Fibroblast of lung (primary cell): ENCODE measurements around the gene TRAF3.
"Not testable (repeated sequence)": the region's sequence is repeated elsewhere in the genome, so short reads cannot be mapped to it uniquely, and the experiment has no call there.

Experiments used
- EZH2 ChIP-seq: IDR thresholded peaks from 2 replicates; pipeline ENCODE4 v1.5.1; 2012; ENCODE audit warnings: low read length, control low read depth, mild to moderate bottlenecking; ENCODE audit errors: missing control alignments
- TF ChIP-seq, protein P1 (sequence below), 2 donors: IDR thresholded peaks in 1 of 2; conservative IDR thresholded peaks in 1 of 2; 1 replicate in 1 of 2; 2 replicates in 1 of 2; pipeline ENCODE4 v1.5.1; 2011 to 2012; ENCODE audit warnings: low read length in 2 of 2, control low read depth in 1 of 2, inconsistent platforms in 1 of 2, low read depth in 1 of 2, mild to moderate bottlenecking in 1 of 2

DNA sequence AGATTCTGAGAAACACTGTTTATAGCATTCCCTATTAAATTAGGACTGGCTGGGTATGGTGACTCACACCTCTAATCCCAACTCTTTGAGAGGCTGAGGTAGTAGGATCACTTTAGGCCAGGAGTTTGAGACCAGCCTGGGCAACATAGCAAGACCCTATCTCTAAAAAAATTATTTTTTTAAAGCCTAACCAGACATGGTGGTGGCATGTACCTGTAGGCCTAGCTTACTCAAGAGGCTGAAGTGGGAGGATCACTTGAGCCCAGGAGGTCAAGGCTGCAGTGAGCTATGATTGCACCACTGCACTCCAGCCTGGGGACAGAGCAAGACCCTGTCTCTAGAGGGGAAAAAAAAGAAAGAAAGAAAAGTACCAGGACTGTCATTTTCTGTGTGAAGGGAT is 119.5 kb downstream of the TRAF3 start:
- TF ChIP-seq, protein P1, sequence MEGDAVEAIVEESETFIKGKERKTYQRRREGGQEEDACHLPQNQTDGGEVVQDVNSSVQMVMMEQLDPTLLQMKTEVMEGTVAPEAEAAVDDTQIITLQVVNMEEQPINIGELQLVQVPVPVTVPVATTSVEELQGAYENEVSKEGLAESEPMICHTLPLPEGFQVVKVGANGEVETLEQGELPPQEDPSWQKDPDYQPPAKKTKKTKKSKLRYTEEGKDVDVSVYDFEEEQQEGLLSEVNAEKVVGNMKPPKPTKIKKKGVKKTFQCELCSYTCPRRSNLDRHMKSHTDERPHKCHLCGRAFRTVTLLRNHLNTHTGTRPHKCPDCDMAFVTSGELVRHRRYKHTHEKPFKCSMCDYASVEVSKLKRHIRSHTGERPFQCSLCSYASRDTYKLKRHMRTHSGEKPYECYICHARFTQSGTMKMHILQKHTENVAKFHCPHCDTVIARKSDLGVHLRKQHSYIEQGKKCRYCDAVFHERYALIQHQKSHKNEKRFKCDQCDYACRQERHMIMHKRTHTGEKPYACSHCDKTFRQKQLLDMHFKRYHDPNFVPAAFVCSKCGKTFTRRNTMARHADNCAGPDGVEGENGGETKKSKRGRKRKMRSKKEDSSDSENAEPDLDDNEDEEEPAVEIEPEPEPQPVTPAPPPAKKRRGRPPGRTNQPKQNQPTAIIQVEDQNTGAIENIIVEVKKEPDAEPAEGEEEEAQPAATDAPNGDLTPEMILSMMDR (conservative IDR thresholded peaks at IDR 0.05 in 1 of 2, IDR thresholded peaks at IDR 0.05 in 1 of 2; ENCODE audit: low read depth in 1 of 2, low read length in 2 of 2), result not testable (repeated sequence)
- TF ChIP-seq EZH2, result not testable (repeated sequence)
